Measurements from ENCODE around the gene EMC8. TPM values are rescaled to one million over a fixed set of nuclear protein-coding genes. Genes with fewer than 3 reads are reported as not detected.

Gene EMC8
- total RNA-seq, 1 donor = 28.3 TPM

- peak in 2 of 3 donors; percentile 17 to 49 for DNase-seq (ENCODE audit: low read depth in 2 of 3, low spot score in 2 of 3)
Measured at GRCh38 chr16:85761861-85762260, 37.5 kb downstream of the EMC8 start.

GRCh38 chr16:85759631-85760419 lies 39.5 kb downstream of the EMC8 start:
- peak in 2 of 3 donors; percentile 46 to 53 for DNase-seq (ENCODE audit: low read depth in 2 of 3, low spot score in 2 of 3)

- peak in 2 of 3 donors; percentile 86 to 94 for DNase-seq (ENCODE audit: low read depth in 2 of 3, low spot score in 2 of 3)
Measured at GRCh38 chr16:85759136-85759535, 40.2 kb downstream of the EMC8 start.

- DNase-seq (ENCODE audit: low read depth in 2 of 3, low spot score in 2 of 3) = no peak
Measured at GRCh38 chr16:85757341-85757822, 42.0 kb downstream of the EMC8 start.

- DNase-seq (ENCODE audit: low read depth in 2 of 3, low spot score in 2 of 3) = no peak
Measured at GRCh38 chr16:85755929-85756768, 43.2 kb downstream of the EMC8 start.

GRCh38 chr16:85754413-85754812 lies 44.9 kb downstream of the EMC8 start:
- DNase-seq (ENCODE audit: low read depth in 2 of 3, low spot score in 2 of 3) = no peak

GRCh38 chr16:85753976-85754375 lies 45.4 kb downstream of the EMC8 start:
- no peak for DNase-seq (ENCODE audit: low read depth in 2 of 3, low spot score in 2 of 3)

- no peak for DNase-seq (ENCODE audit: low read depth in 2 of 3, low spot score in 2 of 3)
Measured at GRCh38 chr16:85753559-85753958, 45.8 kb downstream of the EMC8 start.

- no peak for DNase-seq (ENCODE audit: low read depth in 2 of 3, low spot score in 2 of 3)
Measured at GRCh38 chr16:85752511-85753420, 46.6 kb downstream of the EMC8 start.

GRCh38 chr16:85751698-85752501 lies 47.4 kb downstream of the EMC8 start:
- no peak for DNase-seq (ENCODE audit: low read depth in 2 of 3, low spot score in 2 of 3)

GRCh38 chr16:85750827-85751697 lies 48.3 kb downstream of the EMC8 start, which contains the start of gene C16orf74:
Gene C16orf74, minus strand, starts transcription at chr16:85751096. Its CDS starts 15,879 bp downstream, at chr16:85735217.
- peak in 1 of 3 donors; percentile 11 for DNase-seq (ENCODE audit: low read depth in 2 of 3, low spot score in 2 of 3)

GRCh38 chr16:85750146-85750826 lies 49.1 kb downstream of the EMC8 start:
- peak in 2 of 3 donors; percentile 60 to 71 for DNase-seq (ENCODE audit: low read depth in 2 of 3, low spot score in 2 of 3)

GRCh38 chr16:85749771-85750145 lies 49.6 kb downstream of the EMC8 start:
- DNase-seq (ENCODE audit: low read depth in 2 of 3, low spot score in 2 of 3) = no peak

- DNase-seq (ENCODE audit: low read depth in 2 of 3, low spot score in 2 of 3) = no peak
Measured at GRCh38 chr16:85746460-85747215, 52.7 kb downstream of the EMC8 start.

- DNase-seq (ENCODE audit: low read depth in 2 of 3, low spot score in 2 of 3) = no peak
Measured at GRCh38 chr16:85738923-85739715, 60.2 kb downstream of the EMC8 start.

- no peak for DNase-seq (ENCODE audit: low read depth in 2 of 3, low spot score in 2 of 3)
Measured at GRCh38 chr16:85736921-85737320, 62.4 kb downstream of the EMC8 start.

- no peak for DNase-seq (ENCODE audit: low read depth in 2 of 3, low spot score in 2 of 3)
Measured at GRCh38 chr16:85735946-85736345, 63.4 kb downstream of the EMC8 start.
